Mesenchymal stem cell (in vitro differentiated cells and primary cell): Measurements from ENCODE around the gene SCGB3A1.

ENCODE experiments used
- DNase-seq: peaks from one replicate; pipeline ENCODE4 v3.0.0-alpha.2; 2013
- H2AFZ ChIP-seq: one replicate; pipeline ENCODE4 v1.6.1; 2013; ENCODE audit warnings: low read depth, mild to moderate bottlenecking, control low read depth, inconsistent platforms, low read length, moderate library complexity
- H2AK5ac ChIP-seq: 2 replicates; pipeline ENCODE4 v1.6.1; 2013; ENCODE audit warnings: low read length, moderate library complexity, mild to moderate bottlenecking, inconsistent platforms; ENCODE audit not compliant: severe bottlenecking
- H2BK120ac ChIP-seq: one replicate; pipeline ENCODE4 v1.6.1; 2013; ENCODE audit warnings: low read depth, mild to moderate bottlenecking, inconsistent platforms, low read length, moderate library complexity
- H2BK12ac ChIP-seq, 2 experiments: one replicate each; pipeline ENCODE4 v1.6.1; 2013; ENCODE audit warnings: inconsistent platforms in 2 of 2, low read length in 2 of 2, mild to moderate bottlenecking in 2 of 2, moderate library complexity in 2 of 2, control low read depth in 1 of 2
- H2BK15ac ChIP-seq: one replicate; pipeline ENCODE4 v1.6.1; 2013; ENCODE audit warnings: mild to moderate bottlenecking, low read depth, inconsistent platforms; ENCODE audit not compliant: poor library complexity, severe bottlenecking
- H2BK5ac ChIP-seq: 2 replicates; pipeline ENCODE4 v1.6.1; 2013; ENCODE audit warnings: low read depth, mild to moderate bottlenecking, low read length, control low read depth, inconsistent platforms; ENCODE audit not compliant: poor library complexity, severe bottlenecking
- H3K14ac ChIP-seq, 2 experiments: one replicate each; pipeline ENCODE4 v1.6.1; 2013; ENCODE audit warnings: inconsistent platforms in 2 of 2, low read length in 2 of 2, control low read depth in 1 of 2, mild to moderate bottlenecking in 1 of 2, moderate library complexity in 1 of 2
- H3K18ac ChIP-seq, 2 experiments: one replicate each; pipeline ENCODE4 v1.6.1; 2013; ENCODE audit warnings: inconsistent platforms in 2 of 2, low read length in 2 of 2, control low read depth in 1 of 2, low read depth in 1 of 2, mild to moderate bottlenecking in 1 of 2
- H3K23ac ChIP-seq, 2 experiments: one replicate each; pipeline ENCODE4 v1.6.1; 2013; ENCODE audit warnings: inconsistent platforms in 2 of 2, low read length in 2 of 2, mild to moderate bottlenecking in 2 of 2, moderate library complexity in 2 of 2, control low read depth in 1 of 2
- H3K27ac ChIP-seq: 2 replicates; pipeline ENCODE4 v1.5.1; 2013; ENCODE audit warnings: mild to moderate bottlenecking, moderate library complexity, low read length, control low read depth, inconsistent platforms; ENCODE audit not compliant: poor library complexity, severe bottlenecking
- H3K27me3 ChIP-seq, 2 experiments: 2 replicates each; pipeline versions ENCODE4 v1.6.1 to v1.7.0; 2013; ENCODE audit warnings: low read length in 2 of 2, mild to moderate bottlenecking in 2 of 2, moderate library complexity in 2 of 2, control low read depth in 1 of 2, inconsistent platforms in 1 of 2; ENCODE audit not compliant: control insufficient read depth in 1 of 2, insufficient read depth in 1 of 2
- H3K36me3 ChIP-seq, 2 experiments: 2 replicates each; pipeline versions ENCODE4 v1.6.1 to v1.7.0; 2013; ENCODE audit warnings: low read length in 2 of 2, control low read depth in 1 of 2, inconsistent platforms in 1 of 2, low read depth in 1 of 2, mild to moderate bottlenecking in 1 of 2; ENCODE audit not compliant: insufficient read depth in 2 of 2, control insufficient read depth in 1 of 2
- H3K4ac ChIP-seq, 2 experiments: one replicate each; pipeline ENCODE4 v1.6.1; 2013; ENCODE audit warnings: inconsistent platforms in 2 of 2, low read length in 2 of 2, mild to moderate bottlenecking in 2 of 2, moderate library complexity in 2 of 2, control low read depth in 1 of 2, low read depth in 1 of 2
- H3K4me1 ChIP-seq: 2 replicates; pipeline ENCODE4 v1.6.1; 2013; ENCODE audit warnings: low read depth, low read length, control low read depth; ENCODE audit not compliant: control insufficient read depth, insufficient read depth
- H3K4me2 ChIP-seq: 2 replicates; pipeline ENCODE4 v1.6.1; 2013; ENCODE audit warnings: low read length, mild to moderate bottlenecking, inconsistent platforms; ENCODE audit not compliant: poor library complexity, severe bottlenecking
- H3K4me3 ChIP-seq, 2 experiments: 2 replicates each; pipeline versions ENCODE4 v1.5.1 to v1.7.0; 2013; ENCODE audit warnings: low read length in 2 of 2, mild to moderate bottlenecking in 2 of 2, control low read depth in 1 of 2, low read depth in 1 of 2; ENCODE audit not compliant: insufficient read depth in 1 of 2
- H3K79me1 ChIP-seq: replicated peaks from 2 replicates; pipeline ENCODE4 v1.6.1; 2013; ENCODE audit warnings: mild to moderate bottlenecking, control low read depth, low read length, inconsistent platforms; ENCODE audit not compliant: poor library complexity, severe bottlenecking
- H3K9ac ChIP-seq: 2 replicates; pipeline ENCODE4 v1.7.0; 2013; ENCODE audit warnings: mild to moderate bottlenecking, low read length, moderate library complexity
- H3K9me3 ChIP-seq: 2 replicates; pipeline ENCODE4 v1.7.0; 2013; ENCODE audit warnings: mild to moderate bottlenecking, low read length; ENCODE audit not compliant: control insufficient read depth
- H4K8ac ChIP-seq: one replicate; pipeline ENCODE4 v1.6.1; 2013; ENCODE audit warnings: inconsistent platforms, mild to moderate bottlenecking, low read length, moderate library complexity
- H4K91ac ChIP-seq: one replicate; pipeline ENCODE4 v1.6.1; 2013; ENCODE audit warnings: mild to moderate bottlenecking, low read length, inconsistent platforms
- WGBS: methylation state at CpG from one replicate; pipeline ENCODE4 v1.1.7; 2013; ENCODE audit warnings: mixed read lengths; 5-methylcytosine and 5-hydroxymethylcytosine counted together

The SCGB3A1 gene

DNA sequence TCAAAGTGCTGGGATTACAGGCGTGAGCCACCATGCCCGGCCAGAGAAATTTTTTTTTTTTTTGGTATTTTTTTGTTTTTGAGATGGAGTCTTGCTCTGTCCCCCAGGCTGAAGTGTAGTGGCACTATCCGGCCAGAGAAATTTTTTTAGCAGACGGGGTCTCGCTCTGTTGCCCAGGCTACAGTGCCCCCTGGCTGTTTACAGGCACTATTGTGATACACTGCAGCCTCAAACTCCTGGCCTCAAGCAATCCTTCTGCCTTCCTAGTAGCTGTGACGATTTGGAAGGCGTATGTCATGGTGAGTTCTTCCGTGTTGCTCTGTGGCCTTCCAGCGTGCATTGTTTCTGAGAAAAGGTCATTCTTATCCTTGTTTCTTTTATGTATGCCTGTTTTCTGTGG is 49.6 kb downstream of the SCGB3A1 start:
- no peak overlapping the region for H2BK12ac ChIP-seq
- peaks cover 7% of the 10 kb centered on the region for H3K79me1 ChIP-seq
- H3K9me3 ChIP-seq = no peaks in the 10 kb centered on the region
- no peak overlapping the region for H4K91ac ChIP-seq
- peaks cover 6 to 26% of the 10 kb centered on the region in 2 experiments for H3K36me3 ChIP-seq
- no peak overlapping the region for H3K9ac ChIP-seq
- H3K4me3 ChIP-seq = no peak overlapping the region
- H3K23ac ChIP-seq = no peak overlapping the region
- H4K8ac ChIP-seq = no peak overlapping the region
- H3K27ac ChIP-seq = no peak overlapping the region
- H3K14ac ChIP-seq = no peak overlapping the region
- no peak overlapping the region for H3K4me2 ChIP-seq
- no peak overlapping the region for H3K18ac ChIP-seq
- H2BK15ac ChIP-seq = no peak overlapping the region
- H2AK5ac ChIP-seq = no peak overlapping the region
- no peaks in the 10 kb centered on the region for H3K27me3 ChIP-seq
- no peaks in the 10 kb centered on the region for H3K4me1 ChIP-seq
- no peak overlapping the region for H2BK120ac ChIP-seq
- no peak for DNase-seq
- H2BK5ac ChIP-seq = no peak overlapping the region
- WGBS = 100% methylated on average over 9 of the region's 9 CpGs
- H3K4ac ChIP-seq = no peak overlapping the region
- H2AFZ ChIP-seq = no peak overlapping the region
